ENCODE measurements around the gene TAS2R7.

The TAS2R7 gene

GRCh38 chr12:10779103-10779502 is 23.3 kb downstream of the TAS2R7 start (continued):
- TF ChIP-seq ZNF202 (tag by site-specific recombination; IDR thresholded peaks at IDR 0.05; ENCODE audit: borderline replicate concordance) (no peak), KLF7 (tag by site-specific recombination; IDR thresholded peaks at IDR 0.05; ENCODE audit: borderline replicate concordance) (no peak), ZBTB20 (tag by site-specific recombination; IDR thresholded peaks at IDR 0.05) (no peak), ZNF423 (tag by site-specific recombination; IDR thresholded peaks at IDR 0.05) (no peak), ZNF747 (tag by site-specific recombination; IDR thresholded peaks at IDR 0.05) (no peak), ZNF248 (tag by site-specific recombination; IDR thresholded peaks at IDR 0.05) (no peak)

- CTCF ChIA-PET = interaction anchor here (0.6 to 7.0 kb wide), 15 partner anchors 21 to 1263 kb away, joined by 3 to 73 read pairs (median 3); no protein-coding TSS in a partner anchor
- no peak for TF ChIP-seq PRDM6 (tag by site-specific recombination; IDR thresholded peaks at IDR 0.05)
- TF ChIP-seq CTCF (tag by site-specific recombination; IDR thresholded peaks at IDR 0.05) = 0 out of 2 replicates have a peak, but pooled peaks have one; percentile 36
- TF ChIP-seq ZNF654 (tag by site-specific recombination; IDR thresholded peaks at IDR 0.05; ENCODE audit: low read depth) = peak; percentile 76
- TF ChIP-seq ZNF792 (tag by site-specific recombination; IDR thresholded peaks at IDR 0.05) = no peak
- no peak for TF ChIP-seq GLIS2 (tag by site-specific recombination; IDR thresholded peaks at IDR 0.05)
- Histone ChIP-seq H3K27ac (ENCODE audit: extremely low read depth, low read depth, low read length) (no peak overlapping the region), H3K4me3 (ENCODE audit: low read depth, low read length) (no peak overlapping the region), H3K4me1 (ENCODE audit: control insufficient read depth, insufficient read depth, low read length) (no peaks in the 10 kb centered on the region), H3K9me3 (ENCODE audit: control insufficient read depth, insufficient read depth, low read depth, low read length) (no peaks in the 10 kb centered on the region), H3K36me3 (ENCODE audit: control insufficient read depth in 2 of 2, insufficient read depth in 1 of 2, low read length in 2 of 2) (no peaks in the 10 kb centered on the region)
- POLR2A ChIA-PET = interaction anchor here (0.7 kb wide), 1 partner anchor 428 kb away, joined by 3 read pairs; no protein-coding TSS in a partner anchor
These were observed 31.2 kb downstream of the TAS2R7 start for GRCh38 chr12:10771132-10771733.

- POLR2A ChIA-PET = no interaction called here
- no peaks in the 10 kb centered on the region for H3K4me1 ChIP-seq (ENCODE audit: control insufficient read depth, insufficient read depth, low read length)
- no peak overlapping the region for H3K27ac ChIP-seq (ENCODE audit: extremely low read depth, low read depth, low read length)
- H3K36me3 ChIP-seq (ENCODE audit: control insufficient read depth in 2 of 2, insufficient read depth in 1 of 2, low read length in 2 of 2) = no peaks in the 10 kb centered on the region
- no peaks in the 10 kb centered on the region for H3K9me3 ChIP-seq (ENCODE audit: control insufficient read depth, insufficient read depth, low read depth, low read length)
- H3K4me3 ChIP-seq (ENCODE audit: low read depth, low read length) = no peak overlapping the region
- CTCF ChIA-PET = interaction anchor here (1.0 to 1.3 kb wide), 2 partner anchors 9 to 440 kb away, joined by 3 read pairs; no protein-coding TSS in a partner anchor
- no peak for TF ChIP-seq ZNF302 (tag by site-specific recombination; IDR thresholded peaks at IDR 0.05; ENCODE audit: low read depth)
- TF ChIP-seq ZNF239 (tag by site-specific recombination; IDR thresholded peaks at IDR 0.05) = no peak
- TF ChIP-seq ZSCAN23 (tag by site-specific recombination; IDR thresholded peaks at IDR 0.05) = no peak
- no peak for TF ChIP-seq ZNF585B (tag by site-specific recombination; IDR thresholded peaks at IDR 0.05)
- TF ChIP-seq KLF10 (tag by site-specific recombination; IDR thresholded peaks at IDR 0.05) = no peak
- TF ChIP-seq ZNF629 (tag by site-specific recombination; IDR thresholded peaks at IDR 0.05) = no peak
- no peak for TF ChIP-seq ZNF677 (tag by site-specific recombination; IDR thresholded peaks at IDR 0.05)
- no peak for TF ChIP-seq ZNF214 (tag by site-specific recombination; IDR thresholded peaks at IDR 0.05; ENCODE audit: borderline replicate concordance)
- TF ChIP-seq ZSCAN4 (tag by site-specific recombination; IDR thresholded peaks at IDR 0.05) = no peak
- TF ChIP-seq ZNF138 (tag by site-specific recombination; IDR thresholded peaks at IDR 0.05; ENCODE audit: borderline replicate concordance) = no peak
- no peak for TF ChIP-seq ZSCAN30 (tag by site-specific recombination; IDR thresholded peaks at IDR 0.05)
- no peak for TF ChIP-seq GLI2 (tag by site-specific recombination; IDR thresholded peaks at IDR 0.05; ENCODE audit: borderline replicate concordance, low read depth)
- TF ChIP-seq ZFP69B (tag by site-specific recombination; IDR thresholded peaks at IDR 0.05) = no peak
- TF ChIP-seq TCF7L2 (IDR thresholded peaks at IDR 0.05; ENCODE audit: borderline replicate concordance, low read depth, low read length) = no peak
- TF ChIP-seq ZBTB10 (tag by site-specific recombination; IDR thresholded peaks at IDR 0.05) = no peak
- TF ChIP-seq ZNF610 (tag by site-specific recombination; IDR thresholded peaks at IDR 0.05; ENCODE audit: borderline replicate concordance) = no peak
- TF ChIP-seq MYNN (tag by site-specific recombination; IDR thresholded peaks at IDR 0.05; ENCODE audit: borderline replicate concordance) = no peak
These were observed 42.8 kb downstream of the TAS2R7 start for GRCh38 chr12:10759657-10760056.
